Measurements from ENCODE around the gene KCNAB2. TPM values are rescaled to one million over a fixed set of nuclear protein-coding genes. Genes with fewer than 3 reads are reported as not detected.

KCNAB2 gene
- total and polyA plus RNA-seq, 4 donors = 1.8 to 5.9 (median 4.5) TPM

GRCh38 chr1:6136516-6137220 lies 91.0 kb downstream of the KCNAB2 start:
- Histone ChIP-seq H3K4me3 (ENCODE audit: low read depth in 1 of 3, low read length in 3 of 3) (no peak overlapping the region), H3K9ac (ENCODE audit: low read depth in 1 of 2, low read length in 2 of 2) (no peak overlapping the region), H3K4me1 (ENCODE audit: control insufficient read depth in 4 of 4, insufficient read depth in 4 of 4, low read length in 3 of 4) (no peaks in the 10 kb centered on the region), H3K27ac (ENCODE audit: low read depth in 1 of 2, low read length in 2 of 2) (no peak overlapping the region), H3K36me3 (ENCODE audit: control insufficient read depth in 4 of 4, insufficient read depth in 3 of 4, low read depth in 1 of 4, low read length in 3 of 4) (no peaks in the 10 kb centered on the region), H3K27me3 (ENCODE audit: control insufficient read depth in 4 of 4, insufficient read depth in 4 of 4, low read length in 3 of 4) (peaks cover 0 to 3% (median 0%) of the 10 kb centered on the region in 4 donors), H3K9me3 (ENCODE audit: control insufficient read depth in 4 of 4, low read length in 3 of 4) (peaks cover 0 to 6% (median 4%) of the 10 kb centered on the region in 4 donors)
- TF ChIP-seq FOXA1 (IDR thresholded peaks at IDR 0.05) = no peak
- no peak for TF ChIP-seq EGR1 (IDR thresholded peaks at IDR 0.05; ENCODE audit: low read depth in 2 of 2)
- no peak for TF ChIP-seq REST (IDR thresholded peaks at IDR 0.05)
- WGBS = 80% methylated on average over 16 of the region's 16 CpGs
- DNase-seq (ENCODE audit: low spot score) = no peak

GRCh38 chr1:6137758-6138157 lies 92.1 kb downstream of the KCNAB2 start:
- no peak overlapping the region for H3K9ac ChIP-seq (ENCODE audit: low read depth in 1 of 2, low read length in 2 of 2)

GRCh38 chr1:6140413-6140812 lies 94.7 kb downstream of the KCNAB2 start:
- no peak overlapping the region for H3K4me3 ChIP-seq (ENCODE audit: low read depth in 1 of 3, low read length in 3 of 3)
- H3K9me3 ChIP-seq (ENCODE audit: control insufficient read depth in 4 of 4, low read length in 3 of 4) = no peaks in the 10 kb centered on the region
- H3K27me3 ChIP-seq (ENCODE audit: control insufficient read depth in 4 of 4, insufficient read depth in 4 of 4, low read length in 3 of 4) = no peaks in the 10 kb centered on the region
- no peaks in the 10 kb centered on the region for H3K4me1 ChIP-seq (ENCODE audit: control insufficient read depth in 4 of 4, insufficient read depth in 4 of 4, low read length in 3 of 4)
- H3K36me3 ChIP-seq (ENCODE audit: control insufficient read depth in 4 of 4, insufficient read depth in 3 of 4, low read depth in 1 of 4, low read length in 3 of 4) = no peaks in the 10 kb centered on the region
- WGBS = 85% methylated on average over 2 of the region's 2 CpGs
- TF ChIP-seq JUND (IDR thresholded peaks at IDR 0.05) (no peak), YY1 (IDR thresholded peaks at IDR 0.05) (no peak)
- TF ChIP-seq, protein P1, sequence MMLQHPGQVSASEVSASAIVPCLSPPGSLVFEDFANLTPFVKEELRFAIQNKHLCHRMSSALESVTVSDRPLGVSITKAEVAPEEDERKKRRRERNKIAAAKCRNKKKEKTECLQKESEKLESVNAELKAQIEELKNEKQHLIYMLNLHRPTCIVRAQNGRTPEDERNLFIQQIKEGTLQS (IDR thresholded peaks at IDR 0.05) = no peak
- TF ChIP-seq, protein P2, sequence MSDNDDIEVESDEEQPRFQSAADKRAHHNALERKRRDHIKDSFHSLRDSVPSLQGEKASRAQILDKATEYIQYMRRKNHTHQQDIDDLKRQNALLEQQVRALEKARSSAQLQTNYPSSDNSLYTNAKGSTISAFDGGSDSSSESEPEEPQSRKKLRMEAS (IDR thresholded peaks at IDR 0.05) = no peak
- no peak overlapping the region for H3K9ac ChIP-seq (ENCODE audit: low read depth in 1 of 2, low read length in 2 of 2)
- no peak for DNase-seq (ENCODE audit: low spot score)
- H3K27ac ChIP-seq (ENCODE audit: low read depth in 1 of 2, low read length in 2 of 2) = no peak overlapping the region

More at GRCh38 chr1:6137758-6138157, 92.1 kb downstream of the KCNAB2 start:
- Histone ChIP-seq H3K27me3 (ENCODE audit: control insufficient read depth in 4 of 4, insufficient read depth in 4 of 4, low read length in 3 of 4) (peaks cover 0 to 3% (median 0%) of the 10 kb centered on the region in 4 donors), H3K4me3 (ENCODE audit: low read depth in 1 of 3, low read length in 3 of 3) (no peak overlapping the region), H3K9me3 (ENCODE audit: control insufficient read depth in 4 of 4, low read length in 3 of 4) (no peaks in the 10 kb centered on the region), H3K4me1 (ENCODE audit: control insufficient read depth in 4 of 4, insufficient read depth in 4 of 4, low read length in 3 of 4) (no peaks in the 10 kb centered on the region), H3K36me3 (ENCODE audit: control insufficient read depth in 4 of 4, insufficient read depth in 3 of 4, low read depth in 1 of 4, low read length in 3 of 4) (no peaks in the 10 kb centered on the region), H3K27ac (ENCODE audit: low read depth in 1 of 2, low read length in 2 of 2) (no peak overlapping the region)
- TF ChIP-seq HNF4A (conservative IDR thresholded peaks at IDR 0.05) (no peak), SP1 (IDR thresholded peaks at IDR 0.05) (no peak), JUND (IDR thresholded peaks at IDR 0.05) (no peak)
- DNase-seq (ENCODE audit: low spot score) = no peak
- 70% methylated on average over 5 of the region's 5 CpGs for WGBS

All from liver (tissue), 9 donors.